Cardiac muscle cell (in vitro differentiated cells and primary cell): ENCODE measurements around the gene CACNA2D2. TPM values are rescaled to one million over a fixed set of nuclear protein-coding genes. Genes with fewer than 3 reads are reported as not detected.

Source experiments
- DNase-seq, 2 donors: peaks; one replicate each; pipeline versions ENCODE4 v3.0.0 to v3.0.0-alpha.2; 2010 to 2017; ENCODE audit warnings: low read depth in 1 of 2, low spot score in 1 of 2
- H3K27ac ChIP-seq: fragments of 200-600 bp; sonication (generic); 2 replicates; pipeline ENCODE4 v1.5.1; 2016
- H3K27me3 ChIP-seq: fragments of 200-600 bp; sonication (generic); 2 replicates; pipeline ENCODE4 v1.6.0; 2016; ENCODE audit warnings: control low read depth
- H3K36me3 ChIP-seq: fragments of 200-600 bp; sonication (generic); 2 replicates; pipeline ENCODE4 v1.5.1; 2016; ENCODE audit warnings: control low read depth
- H3K4me1 ChIP-seq: fragments of 200-600 bp; sonication (generic); 2 replicates; pipeline ENCODE4 v1.8.1; 2017; ENCODE audit warnings: low read depth, mild to moderate bottlenecking, mixed run types
- H3K4me3 ChIP-seq: fragments of 200-600 bp; sonication (generic); 2 replicates; pipeline ENCODE4 v1.5.1; 2016; ENCODE audit warnings: mild to moderate bottlenecking
- H3K9me3 ChIP-seq: fragments of 200-600 bp; sonication (generic); 2 replicates; pipeline ENCODE4 v1.5.1; 2017; ENCODE audit warnings: low read depth, mild to moderate bottlenecking, control low read depth
- polyA plus RNA-seq: library from polyadenylated mRNA; unstranded; fragments of >200 nt; fragmentation: Nextera tagmentation; extraction: Ambion mirVana; gene quantifications from 2 replicates; pipeline ENCODE4 v1.2.1, GENCODE V29; 2016
- total RNA-seq: library from RNA; depleted of rRNA; stranded (reverse); fragments of >200 nt; gene quantifications from 2 replicates; pipeline ENCODE4 v1.2.3, GENCODE V29; 2016
- TF ChIP-seq, protein P1 (sequence below): IDR thresholded peaks from 2 replicates; pipeline ENCODE4 v1.5.1; 2012; ENCODE audit warnings: low read depth, mild to moderate bottlenecking, low read length

The CACNA2D2 gene
- total and polyA plus RNA-seq, 2 experiments from 2014 or later, result 5.4 to 8.7 TPM

GRCh38 chr3:50447290-50447840 lies 56.1 kb downstream of the CACNA2D2 start:
- peaks cover 16% of the 10 kb centered on the region for H3K4me1 ChIP-seq
- no peaks in the 10 kb centered on the region for H3K9me3 ChIP-seq
- H3K36me3 ChIP-seq, result no peaks in the 10 kb centered on the region
- TF ChIP-seq, protein P1, sequence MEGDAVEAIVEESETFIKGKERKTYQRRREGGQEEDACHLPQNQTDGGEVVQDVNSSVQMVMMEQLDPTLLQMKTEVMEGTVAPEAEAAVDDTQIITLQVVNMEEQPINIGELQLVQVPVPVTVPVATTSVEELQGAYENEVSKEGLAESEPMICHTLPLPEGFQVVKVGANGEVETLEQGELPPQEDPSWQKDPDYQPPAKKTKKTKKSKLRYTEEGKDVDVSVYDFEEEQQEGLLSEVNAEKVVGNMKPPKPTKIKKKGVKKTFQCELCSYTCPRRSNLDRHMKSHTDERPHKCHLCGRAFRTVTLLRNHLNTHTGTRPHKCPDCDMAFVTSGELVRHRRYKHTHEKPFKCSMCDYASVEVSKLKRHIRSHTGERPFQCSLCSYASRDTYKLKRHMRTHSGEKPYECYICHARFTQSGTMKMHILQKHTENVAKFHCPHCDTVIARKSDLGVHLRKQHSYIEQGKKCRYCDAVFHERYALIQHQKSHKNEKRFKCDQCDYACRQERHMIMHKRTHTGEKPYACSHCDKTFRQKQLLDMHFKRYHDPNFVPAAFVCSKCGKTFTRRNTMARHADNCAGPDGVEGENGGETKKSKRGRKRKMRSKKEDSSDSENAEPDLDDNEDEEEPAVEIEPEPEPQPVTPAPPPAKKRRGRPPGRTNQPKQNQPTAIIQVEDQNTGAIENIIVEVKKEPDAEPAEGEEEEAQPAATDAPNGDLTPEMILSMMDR, result no peak
- H3K27me3 ChIP-seq, result no peaks in the 10 kb centered on the region
- DNase-seq, result no peak
- no peak overlapping the region for H3K4me3 ChIP-seq
- no peak overlapping the region for H3K27ac ChIP-seq

GRCh38 chr3:50445919-50446318 lies 57.5 kb downstream of the CACNA2D2 start:
- no peaks in the 10 kb centered on the region for H3K27me3 ChIP-seq
- H3K27ac ChIP-seq, result no peak overlapping the region
- H3K36me3 ChIP-seq, result no peaks in the 10 kb centered on the region
- DNase-seq, result no peak
- TF ChIP-seq, protein P1, result no peak
- H3K4me3 ChIP-seq, result no peak overlapping the region
- H3K9me3 ChIP-seq, result no peaks in the 10 kb centered on the region
- peaks cover 16% of the 10 kb centered on the region for H3K4me1 ChIP-seq

- no peak overlapping the region for H3K4me3 ChIP-seq
- H3K9me3 ChIP-seq, result no peaks in the 10 kb centered on the region
- H3K27me3 ChIP-seq, result no peaks in the 10 kb centered on the region
- H3K36me3 ChIP-seq, result no peaks in the 10 kb centered on the region
- DNase-seq, result no peak
- H3K27ac ChIP-seq, result no peak overlapping the region
- TF ChIP-seq, protein P1, result no peak
- peaks cover 16% of the 10 kb centered on the region for H3K4me1 ChIP-seq
These were observed 58.7 kb downstream of the CACNA2D2 start for GRCh38 chr3:50444782-50445181.

- H3K36me3 ChIP-seq, result no peaks in the 10 kb centered on the region
- TF ChIP-seq, protein P1, result no peak
- no peaks in the 10 kb centered on the region for H3K9me3 ChIP-seq
- H3K27ac ChIP-seq, result no peak overlapping the region
- DNase-seq, result peak in 1 of 2 donors; percentile 22
- no peak overlapping the region for H3K4me3 ChIP-seq
- H3K27me3 ChIP-seq, result no peaks in the 10 kb centered on the region
- peaks cover 16% of the 10 kb centered on the region for H3K4me1 ChIP-seq
These were observed 59.2 kb downstream of the CACNA2D2 start for GRCh38 chr3:50444213-50444612.

DNA sequence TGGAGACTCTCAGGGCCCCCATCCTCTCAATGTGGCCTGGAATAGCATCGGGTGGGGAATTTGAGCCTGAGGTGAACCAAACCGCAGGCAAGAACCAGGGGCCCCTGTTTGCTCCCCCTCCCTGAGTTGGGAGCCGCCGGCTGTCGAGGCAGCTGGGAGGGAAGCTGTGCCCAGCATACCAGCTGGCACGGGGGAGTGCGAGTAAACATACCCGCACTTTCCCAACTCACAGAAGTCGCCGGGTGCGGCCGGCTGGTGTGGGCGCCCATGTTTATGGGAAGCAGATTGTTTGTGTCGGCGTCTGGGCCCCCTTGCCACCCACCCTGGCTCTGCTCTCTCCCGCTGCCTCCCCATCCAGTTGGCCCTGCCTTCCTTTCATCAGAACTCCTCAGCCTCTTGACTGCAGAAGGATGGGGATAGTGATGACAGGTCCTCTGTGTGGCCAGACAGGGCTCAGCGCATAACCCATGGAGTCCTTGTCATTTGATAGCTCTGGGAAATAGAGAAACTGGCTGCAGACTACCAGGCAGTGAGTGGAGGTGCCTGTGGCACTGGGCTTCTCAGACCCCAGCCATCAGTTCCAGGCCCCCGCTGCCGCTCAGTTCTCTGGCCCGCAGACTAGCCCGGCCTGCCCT lies 60.4 kb downstream of the CACNA2D2 start:
- H3K27me3 ChIP-seq, result peaks cover 3% of the 10 kb centered on the region
- peak in 1 of 2 donors; percentile 49 for DNase-seq
- no peaks in the 10 kb centered on the region for H3K36me3 ChIP-seq
- no peaks in the 10 kb centered on the region for H3K9me3 ChIP-seq
- H3K27ac ChIP-seq, result no peak overlapping the region
- TF ChIP-seq, protein P1, result no peak
- H3K4me3 ChIP-seq, result no peak overlapping the region
- H3K4me1 ChIP-seq, result peaks cover 16% of the 10 kb centered on the region
